ENCODE measurements around the gene CST4.

The CST4 gene

GRCh38 chr20:23655491-23656211 is 33.2 kb downstream of the CST4 start (continued):
- no peak for TF ChIP-seq ARNTL (CRISPR knock-in tag; IDR thresholded peaks at IDR 0.05; ENCODE audit: borderline replicate concordance, low read depth)
- TF ChIP-seq PPARA (CRISPR knock-in tag; IDR thresholded peaks at IDR 0.05; ENCODE audit: borderline replicate concordance), result no peak
- no peak for TF ChIP-seq ZFP3 (CRISPR knock-in tag; IDR thresholded peaks at IDR 0.05)
- no peak for TF ChIP-seq TOX (CRISPR knock-in tag; IDR thresholded peaks at IDR 0.05; ENCODE audit: borderline replicate concordance)

GRCh38 chr20:23654717-23655116 is 34.1 kb downstream of the CST4 start:
- TF ChIP-seq ZNF565 (CRISPR knock-in tag; conservative IDR thresholded peaks at IDR 0.05; ENCODE audit: low read depth), result no peak
- TF ChIP-seq, protein P1, sequence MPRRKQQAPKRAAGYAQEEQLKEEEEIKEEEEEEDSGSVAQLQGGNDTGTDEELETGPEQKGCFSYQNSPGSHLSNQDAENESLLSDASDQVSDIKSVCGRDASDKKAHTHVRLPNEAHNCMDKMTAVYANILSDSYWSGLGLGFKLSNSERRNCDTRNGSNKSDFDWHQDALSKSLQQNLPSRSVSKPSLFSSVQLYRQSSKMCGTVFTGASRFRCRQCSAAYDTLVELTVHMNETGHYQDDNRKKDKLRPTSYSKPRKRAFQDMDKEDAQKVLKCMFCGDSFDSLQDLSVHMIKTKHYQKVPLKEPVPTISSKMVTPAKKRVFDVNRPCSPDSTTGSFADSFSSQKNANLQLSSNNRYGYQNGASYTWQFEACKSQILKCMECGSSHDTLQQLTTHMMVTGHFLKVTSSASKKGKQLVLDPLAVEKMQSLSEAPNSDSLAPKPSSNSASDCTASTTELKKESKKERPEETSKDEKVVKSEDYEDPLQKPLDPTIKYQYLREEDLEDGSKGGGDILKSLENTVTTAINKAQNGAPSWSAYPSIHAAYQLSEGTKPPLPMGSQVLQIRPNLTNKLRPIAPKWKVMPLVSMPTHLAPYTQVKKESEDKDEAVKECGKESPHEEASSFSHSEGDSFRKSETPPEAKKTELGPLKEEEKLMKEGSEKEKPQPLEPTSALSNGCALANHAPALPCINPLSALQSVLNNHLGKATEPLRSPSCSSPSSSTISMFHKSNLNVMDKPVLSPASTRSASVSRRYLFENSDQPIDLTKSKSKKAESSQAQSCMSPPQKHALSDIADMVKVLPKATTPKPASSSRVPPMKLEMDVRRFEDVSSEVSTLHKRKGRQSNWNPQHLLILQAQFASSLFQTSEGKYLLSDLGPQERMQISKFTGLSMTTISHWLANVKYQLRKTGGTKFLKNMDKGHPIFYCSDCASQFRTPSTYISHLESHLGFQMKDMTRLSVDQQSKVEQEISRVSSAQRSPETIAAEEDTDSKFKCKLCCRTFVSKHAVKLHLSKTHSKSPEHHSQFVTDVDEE (CRISPR knock-in tag; IDR thresholded peaks at IDR 0.05), result no peak
- TF ChIP-seq ZNF70 (CRISPR knock-in tag; IDR thresholded peaks at IDR 0.05), result no peak
- no peak for TF ChIP-seq CSDC2 (CRISPR knock-in tag; IDR thresholded peaks at IDR 0.05)
- no peak for TF ChIP-seq ZNF8 (CRISPR knock-in tag; IDR thresholded peaks at IDR 0.05)
- TF ChIP-seq ZC3H10 (CRISPR knock-in tag; IDR thresholded peaks at IDR 0.05), result no peak
- no peak for ATAC-seq

- no peak for ATAC-seq
- TF ChIP-seq ZNF8 (CRISPR knock-in tag; IDR thresholded peaks at IDR 0.05) (no peak), POU6F1 (CRISPR knock-in tag; IDR thresholded peaks at IDR 0.05; ENCODE audit: borderline replicate concordance, low read depth) (no peak), RARB (CRISPR knock-in tag; IDR thresholded peaks at IDR 0.05) (no peak), CSDC2 (CRISPR knock-in tag; IDR thresholded peaks at IDR 0.05) (no peak), ISL1 (CRISPR knock-in tag; IDR thresholded peaks at IDR 0.05) (no peak), ZC3H10 (CRISPR knock-in tag; IDR thresholded peaks at IDR 0.05) (no peak), ESRRG (CRISPR knock-in tag; IDR thresholded peaks at IDR 0.05) (no peak)
These were observed 34.8 kb downstream of the CST4 start for GRCh38 chr20:23654000-23654399.

GRCh38 chr20:23653400-23653938 is 35.4 kb downstream of the CST4 start:
- TF ChIP-seq CSDC2 (CRISPR knock-in tag; IDR thresholded peaks at IDR 0.05) (no peak), ZNF565 (CRISPR knock-in tag; conservative IDR thresholded peaks at IDR 0.05; ENCODE audit: low read depth) (no peak), TCF4 (CRISPR knock-in tag; IDR thresholded peaks at IDR 0.05; ENCODE audit: borderline replicate concordance) (no peak), PPARA (CRISPR knock-in tag; IDR thresholded peaks at IDR 0.05; ENCODE audit: borderline replicate concordance) (no peak), ZC3H10 (CRISPR knock-in tag; IDR thresholded peaks at IDR 0.05) (no peak), BACH2 (CRISPR knock-in tag; IDR thresholded peaks at IDR 0.05; ENCODE audit: borderline replicate concordance) (no peak), ZFP30 (CRISPR knock-in tag; IDR thresholded peaks at IDR 0.05) (no peak), CSRNP3 (CRISPR knock-in tag; IDR thresholded peaks at IDR 0.05) (no peak), GLIS3 (CRISPR knock-in tag; IDR thresholded peaks at IDR 0.05) (no peak), TOX (CRISPR knock-in tag; IDR thresholded peaks at IDR 0.05; ENCODE audit: borderline replicate concordance) (no peak), SNAI2 (CRISPR knock-in tag; IDR thresholded peaks at IDR 0.05) (no peak)
- TF ChIP-seq, protein P1 (CRISPR knock-in tag; IDR thresholded peaks at IDR 0.05), result no peak
- TF ChIP-seq, protein P2, sequence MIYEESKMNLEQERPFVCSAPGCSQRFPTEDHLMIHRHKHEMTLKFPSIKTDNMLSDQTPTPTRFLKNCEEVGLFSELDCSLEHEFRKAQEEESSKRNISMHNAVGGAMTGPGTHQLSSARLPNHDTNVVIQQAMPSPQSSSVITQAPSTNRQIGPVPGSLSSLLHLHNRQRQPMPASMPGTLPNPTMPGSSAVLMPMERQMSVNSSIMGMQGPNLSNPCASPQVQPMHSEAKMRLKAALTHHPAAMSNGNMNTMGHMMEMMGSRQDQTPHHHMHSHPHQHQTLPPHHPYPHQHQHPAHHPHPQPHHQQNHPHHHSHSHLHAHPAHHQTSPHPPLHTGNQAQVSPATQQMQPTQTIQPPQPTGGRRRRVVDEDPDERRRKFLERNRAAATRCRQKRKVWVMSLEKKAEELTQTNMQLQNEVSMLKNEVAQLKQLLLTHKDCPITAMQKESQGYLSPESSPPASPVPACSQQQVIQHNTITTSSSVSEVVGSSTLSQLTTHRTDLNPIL (CRISPR knock-in tag; IDR thresholded peaks at IDR 0.05; ENCODE audit: low read depth), result no peak
- no peak for ATAC-seq

Data from SK-N-SH treated with all-trans-retinoic acid at 6 μM for 48 hours (cell line).